ENCODE measurements around the gene RAE1. TPM values are rescaled to one million over a fixed set of nuclear protein-coding genes. Genes with fewer than 3 reads are reported as not detected.

The RAE1 gene
- total and polyA plus RNA-seq, 2 of the 8 experiments (the other 6 are each of a cell fraction or from before 2014, with no cell fraction given) = 35.9 to 44.9 TPM

GRCh38 chr20:57313230-57313629, 37.8 kb upstream of the RAE1 start (continued):
- no peak for TF ChIP-seq CHD7 (IDR thresholded peaks at IDR 0.05; ENCODE audit: insufficient replicate concordance, low read length)
- no peak for TF ChIP-seq CREB1 (IDR thresholded peaks at IDR 0.05)
- TF ChIP-seq SP2 (IDR thresholded peaks at IDR 0.05; ENCODE audit: low read length) = no peak
- no peak for TF ChIP-seq RXRA (IDR thresholded peaks at IDR 0.05; ENCODE audit: insufficient read depth, low read depth, low read length)

Data from H1 (cell line).